Left lobe of liver (tissue), 2 donors: Measurements from ENCODE around the gene RNF20. TPM values are rescaled to one million over a fixed set of nuclear protein-coding genes. Genes with fewer than 3 reads are reported as not detected.
A peak's percentile ranks its signal among the peaks of the same experiment; 100 is the strongest.
"Not testable (repeated sequence)": the region's sequence is repeated elsewhere in the genome, so short reads cannot be mapped to it uniquely, and the experiment has no call there.

Source experiments
- ATAC-seq: fragments of 200-7000 bp; cut with Tn5 transposase; one replicate; pipeline ENCODE4 v1.9.1; 2020; ENCODE audit warnings: mild to moderate bottlenecking, moderate library complexity
- DNase-seq: peaks from one replicate; pipeline ENCODE4 v3.0.0-alpha.2; 2020; ENCODE audit warnings: low spot score
- total RNA-seq: library from RNA; stranded (reverse); gene quantifications from one replicate; pipeline ENCODE4 v1.2.1, GENCODE V29; 2021
- donor health status: DM: no; HTN: no; CAD: no; lungs with moderate emphysema.
- donor health status: DM: no; HTN: yes; CAD: no.

The RNF20 gene
- total RNA-seq, 1 donor from 2014 or later: 17.4 TPM

GRCh38 chr9:101587332-101588043, 53.8 kb downstream of the RNF20 start:
- ATAC-seq (no peak), DNase-seq (no peak)

DNA sequence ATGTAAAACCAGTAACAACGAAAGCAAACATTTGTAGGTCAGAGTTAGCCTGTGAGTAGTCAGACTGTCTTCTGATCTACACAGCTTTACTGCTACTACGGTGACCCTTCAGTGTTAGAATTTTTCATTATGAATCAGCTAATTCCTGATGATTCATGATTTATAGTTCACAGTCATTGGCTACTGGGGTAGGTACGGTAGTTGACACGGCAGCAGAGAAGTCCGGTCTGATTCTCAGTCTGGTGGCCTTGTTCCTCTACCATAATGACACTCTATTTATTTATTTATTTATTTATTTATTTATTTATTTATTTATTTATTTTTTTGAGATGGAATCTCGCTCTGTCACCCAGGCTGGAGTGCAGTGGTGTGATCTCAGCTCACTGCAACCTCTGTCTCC, 56.4 kb downstream of the RNF20 start:
- ATAC-seq, DNase-seq: not testable (repeated sequence)

DNA sequence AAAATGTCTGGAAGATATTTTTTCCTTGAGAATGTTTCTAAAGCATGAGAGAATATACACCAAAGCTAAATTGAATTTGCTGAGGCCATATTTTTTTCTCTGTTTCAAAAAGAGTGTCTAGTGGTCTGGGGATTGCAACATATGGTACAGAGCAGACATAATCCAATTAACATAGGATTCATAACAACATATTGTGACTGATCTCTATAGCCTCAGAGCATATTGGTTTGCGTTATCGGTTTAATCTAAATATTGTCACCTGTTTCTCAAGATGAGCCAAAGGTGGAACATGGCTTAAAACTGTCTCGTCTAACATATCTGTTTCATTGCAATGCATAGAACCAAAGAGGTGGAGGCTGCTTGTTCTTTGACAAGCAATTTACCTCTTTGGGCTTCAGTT, 57.2 kb downstream of the RNF20 start:
- DNase-seq: no peak
- ATAC-seq: no peak

DNA sequence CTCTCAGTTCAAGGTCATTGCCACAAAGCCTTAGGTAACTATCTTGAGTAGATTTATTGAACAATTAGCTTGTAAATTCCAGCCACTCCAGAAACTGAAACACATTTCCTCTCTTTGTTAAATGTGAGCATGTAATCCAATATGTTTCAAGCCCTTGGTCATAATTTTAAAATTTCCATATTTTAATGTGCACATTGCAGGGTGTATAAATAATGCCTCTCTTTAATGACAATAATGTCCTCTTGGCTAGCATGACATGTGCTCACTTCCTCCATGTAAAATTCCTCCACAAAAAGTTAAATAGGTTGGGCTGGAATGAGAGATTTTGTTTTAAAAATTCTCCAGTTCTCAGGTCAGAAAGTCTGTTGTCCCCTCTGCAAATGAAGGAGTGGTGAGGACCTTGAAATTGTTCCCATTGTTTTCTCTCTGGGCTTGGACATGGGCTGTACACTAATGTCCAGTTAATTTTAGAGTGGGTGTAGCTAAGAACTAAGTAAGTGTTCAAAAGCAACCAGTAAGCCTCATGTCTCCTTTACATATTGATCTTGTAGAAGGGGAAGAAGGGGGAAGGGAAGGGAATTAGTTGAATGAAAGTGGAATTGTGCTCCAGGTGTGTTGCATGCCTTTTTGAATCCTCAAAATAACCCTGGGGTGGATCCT, 58.3 kb downstream of the RNF20 start:
- ATAC-seq (no peak), DNase-seq (no peak)

DNA sequence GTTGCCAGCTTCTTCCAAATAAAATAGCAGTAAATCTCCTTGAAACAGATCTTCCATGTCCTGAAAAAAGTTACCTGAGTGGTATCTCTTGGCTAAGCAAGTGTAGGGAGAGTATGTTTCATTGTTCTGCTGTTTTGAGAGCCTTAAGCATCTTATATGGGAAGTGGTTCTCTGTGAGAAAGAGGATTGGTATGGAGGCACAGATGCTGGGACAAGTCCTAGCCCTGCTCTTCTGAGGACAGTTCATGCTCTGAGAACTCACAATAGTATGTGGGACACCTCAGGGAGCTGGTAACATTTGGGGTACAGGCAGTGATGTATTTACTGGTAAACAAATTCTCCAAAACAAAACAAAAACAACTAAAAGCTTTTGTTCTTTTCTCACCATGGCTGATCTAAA, 59.1 kb downstream of the RNF20 start:
- ATAC-seq (no peak), DNase-seq (no peak)

DNA sequence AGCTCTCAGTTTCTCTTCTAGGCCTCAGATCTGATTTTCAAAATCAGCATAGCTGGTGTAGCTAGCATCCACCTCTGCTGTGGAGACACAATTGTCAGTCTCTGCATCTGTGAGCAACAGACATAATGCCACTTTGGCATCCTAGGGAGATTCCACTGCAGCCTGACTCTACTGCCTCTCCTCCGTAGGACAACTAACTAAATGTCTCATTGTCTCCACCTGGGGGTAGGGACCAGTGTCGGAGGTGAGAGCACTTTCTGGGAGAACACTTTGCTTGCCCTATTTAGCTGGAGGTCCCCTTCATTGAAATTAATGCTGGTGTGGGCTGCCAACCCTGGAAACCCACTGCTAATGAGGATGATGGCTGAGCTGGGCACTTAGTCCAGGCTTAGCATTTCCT, 59.7 kb downstream of the RNF20 start:
- DNase-seq: no peak
- no peak for ATAC-seq

GRCh38 chr9:101594796-101595195, 61.1 kb downstream of the RNF20 start, which contains the start of gene PPP3R2:
Gene PPP3R2, minus strand, starts transcription at chr9:101594969. Its CDS starts 48 bp downstream, at chr9:101594921.
- no peak for DNase-seq
- ATAC-seq: no peak

GRCh38 chr9:101601904-101602765, 68.5 kb downstream of the RNF20 start:
- no peak for DNase-seq
- ATAC-seq: peak; percentile 83

- no peak for ATAC-seq
- no peak for DNase-seq
Observed at GRCh38 chr9:101604296-101604695, 70.6 kb downstream of the RNF20 start.

- no peak for DNase-seq
- peak; percentile 80 for ATAC-seq
Observed at GRCh38 chr9:101605547-101605946, 71.9 kb downstream of the RNF20 start.

Other genes starting within 250 kb of the RNF20 start
- gene BAAT, start 148.8 kb upstream of the RNF20 start, total RNA-seq: 459 TPM
- 5.1 TPM for gene MRPL50, start 135.2 kb upstream of the RNF20 start, total RNA-seq
- 8.3 TPM for gene ZNF189, start 135.0 kb upstream of the RNF20 start, total RNA-seq
- gene ALDOB, start 98.1 kb upstream of the RNF20 start, total RNA-seq: 4,002 TPM
- gene PPP3R2, start 61.1 kb downstream of the RNF20 start, total RNA-seq: not detected
- gene GRIN3A, start 204.8 kb downstream of the RNF20 start, total RNA-seq: 0.08 TPM